ENCODE results near the gene PPP1R3F.

GRCh38 chrX:49257074-49257790 lies 12.4 kb upstream of the PPP1R3F start:
- no peak for TF ChIP-seq CTCF (IDR thresholded peaks at IDR 0.05 in 2 of 3, conservative IDR thresholded peaks at IDR 0.05 in 1 of 3; ENCODE audit: borderline replicate concordance in 1 of 3, insufficient read depth in 1 of 3, low read depth in 2 of 3, low read length in 2 of 3)
- TF ChIP-seq ELF1 (IDR thresholded peaks at IDR 0.05; ENCODE audit: borderline replicate concordance, low read depth), result no peak
- no peak for TF ChIP-seq RAD21 (IDR thresholded peaks at IDR 0.05; ENCODE audit: low read depth)
- no peak for TF ChIP-seq ZNF274 (IDR thresholded peaks at IDR 0.05; ENCODE audit: low read depth, low read length)

Data from HCT116 (cell line).